ENCODE data around the gene FOXC1. TPM values are rescaled to one million over a fixed set of nuclear protein-coding genes. Genes with fewer than 3 reads are reported as not detected.

Gene FOXC1
- total and polyA plus RNA-seq, 9 of the 15 experiments (the other 6 are each of a cell fraction or from before 2014, with no cell fraction given): not detected

DNA sequence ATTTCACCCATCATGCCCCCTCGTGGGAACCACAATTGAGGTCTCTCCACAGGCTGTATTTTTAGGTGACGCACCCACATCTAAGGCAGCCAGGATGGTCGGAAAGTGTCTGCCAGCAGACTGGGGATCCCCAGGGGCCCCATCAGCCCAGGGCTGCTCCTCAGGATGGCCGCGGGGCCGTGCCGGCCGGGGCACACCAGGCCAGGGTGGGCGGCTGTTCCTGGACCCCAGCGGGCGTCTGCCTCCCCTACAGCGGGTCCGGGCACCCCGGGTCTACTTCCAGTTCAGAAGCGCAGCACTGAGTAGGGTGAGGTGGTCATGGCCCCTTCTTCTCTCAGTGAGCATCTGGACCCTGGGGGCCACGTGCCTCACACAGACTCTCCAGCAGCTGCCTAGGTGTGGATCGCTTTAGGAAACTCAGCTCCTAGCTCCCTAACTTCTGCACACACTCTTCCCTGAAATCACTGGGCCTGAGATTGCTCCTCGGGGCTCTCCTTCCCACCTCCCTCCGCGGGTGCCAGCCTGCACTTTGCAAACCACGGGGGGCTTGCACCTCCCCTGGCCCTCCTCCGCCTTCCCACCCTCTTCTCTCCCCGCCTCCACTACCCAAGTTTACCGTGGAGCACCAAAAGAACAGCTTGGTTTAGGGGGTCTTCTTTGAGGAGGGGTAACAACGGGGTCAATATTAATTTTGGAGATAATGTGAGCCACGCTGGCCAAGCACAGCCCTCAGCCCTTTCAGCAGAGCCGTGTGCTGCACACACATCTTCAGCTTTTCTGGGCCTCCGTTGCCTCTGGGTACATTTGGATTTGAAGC is 14.2 kb upstream of the FOXC1 start (continued):
- TF ChIP-seq, protein P1, sequence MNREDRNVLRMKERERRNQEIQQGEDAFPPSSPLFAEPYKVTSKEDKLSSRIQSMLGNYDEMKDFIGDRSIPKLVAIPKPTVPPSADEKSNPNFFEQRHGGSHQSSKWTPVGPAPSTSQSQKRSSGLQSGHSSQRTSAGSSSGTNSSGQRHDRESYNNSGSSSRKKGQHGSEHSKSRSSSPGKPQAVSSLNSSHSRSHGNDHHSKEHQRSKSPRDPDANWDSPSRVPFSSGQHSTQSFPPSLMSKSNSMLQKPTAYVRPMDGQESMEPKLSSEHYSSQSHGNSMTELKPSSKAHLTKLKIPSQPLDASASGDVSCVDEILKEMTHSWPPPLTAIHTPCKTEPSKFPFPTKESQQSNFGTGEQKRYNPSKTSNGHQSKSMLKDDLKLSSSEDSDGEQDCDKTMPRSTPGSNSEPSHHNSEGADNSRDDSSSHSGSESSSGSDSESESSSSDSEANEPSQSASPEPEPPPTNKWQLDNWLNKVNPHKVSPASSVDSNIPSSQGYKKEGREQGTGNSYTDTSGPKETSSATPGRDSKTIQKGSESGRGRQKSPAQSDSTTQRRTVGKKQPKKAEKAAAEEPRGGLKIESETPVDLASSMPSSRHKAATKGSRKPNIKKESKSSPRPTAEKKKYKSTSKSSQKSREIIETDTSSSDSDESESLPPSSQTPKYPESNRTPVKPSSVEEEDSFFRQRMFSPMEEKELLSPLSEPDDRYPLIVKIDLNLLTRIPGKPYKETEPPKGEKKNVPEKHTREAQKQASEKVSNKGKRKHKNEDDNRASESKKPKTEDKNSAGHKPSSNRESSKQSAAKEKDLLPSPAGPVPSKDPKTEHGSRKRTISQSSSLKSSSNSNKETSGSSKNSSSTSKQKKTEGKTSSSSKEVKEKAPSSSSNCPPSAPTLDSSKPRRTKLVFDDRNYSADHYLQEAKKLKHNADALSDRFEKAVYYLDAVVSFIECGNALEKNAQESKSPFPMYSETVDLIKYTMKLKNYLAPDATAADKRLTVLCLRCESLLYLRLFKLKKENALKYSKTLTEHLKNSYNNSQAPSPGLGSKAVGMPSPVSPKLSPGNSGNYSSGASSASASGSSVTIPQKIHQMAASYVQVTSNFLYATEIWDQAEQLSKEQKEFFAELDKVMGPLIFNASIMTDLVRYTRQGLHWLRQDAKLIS (CRISPR knock-in tag; IDR thresholded peaks at IDR 0.05): no peak
- no peak for TF ChIP-seq EZH2 (IDR thresholded peaks at IDR 0.05; ENCODE audit: borderline replicate concordance, low read depth, low read length)
- no peak for TF ChIP-seq ZNF444 (CRISPR knock-in tag; IDR thresholded peaks at IDR 0.05)
- TF ChIP-seq PML (IDR thresholded peaks at IDR 0.05; ENCODE audit: low read length): no peak
- no peak for TF ChIP-seq SRSF3 (IDR thresholded peaks at IDR 0.05; ENCODE audit: insufficient read depth, low read length)
- TF ChIP-seq RAD51 (IDR thresholded peaks at IDR 0.05; ENCODE audit: borderline replicate concordance, low read depth): no peak
- TF ChIP-seq ZNF174 (CRISPR knock-in tag; IDR thresholded peaks at IDR 0.05): no peak
- TF ChIP-seq IRF2 (CRISPR knock-in tag; IDR thresholded peaks at IDR 0.05): no peak
- TF ChIP-seq, protein P2, sequence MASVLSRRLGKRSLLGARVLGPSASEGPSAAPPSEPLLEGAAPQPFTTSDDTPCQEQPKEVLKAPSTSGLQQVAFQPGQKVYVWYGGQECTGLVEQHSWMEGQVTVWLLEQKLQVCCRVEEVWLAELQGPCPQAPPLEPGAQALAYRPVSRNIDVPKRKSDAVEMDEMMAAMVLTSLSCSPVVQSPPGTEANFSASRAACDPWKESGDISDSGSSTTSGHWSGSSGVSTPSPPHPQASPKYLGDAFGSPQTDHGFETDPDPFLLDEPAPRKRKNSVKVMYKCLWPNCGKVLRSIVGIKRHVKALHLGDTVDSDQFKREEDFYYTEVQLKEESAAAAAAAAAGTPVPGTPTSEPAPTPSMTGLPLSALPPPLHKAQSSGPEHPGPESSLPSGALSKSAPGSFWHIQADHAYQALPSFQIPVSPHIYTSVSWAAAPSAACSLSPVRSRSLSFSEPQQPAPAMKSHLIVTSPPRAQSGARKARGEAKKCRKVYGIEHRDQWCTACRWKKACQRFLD (CRISPR knock-in tag; IDR thresholded peaks at IDR 0.05): no peak

All from K562 (cell line).